ENCODE results near the gene USP13.

Gene USP13

DNA sequence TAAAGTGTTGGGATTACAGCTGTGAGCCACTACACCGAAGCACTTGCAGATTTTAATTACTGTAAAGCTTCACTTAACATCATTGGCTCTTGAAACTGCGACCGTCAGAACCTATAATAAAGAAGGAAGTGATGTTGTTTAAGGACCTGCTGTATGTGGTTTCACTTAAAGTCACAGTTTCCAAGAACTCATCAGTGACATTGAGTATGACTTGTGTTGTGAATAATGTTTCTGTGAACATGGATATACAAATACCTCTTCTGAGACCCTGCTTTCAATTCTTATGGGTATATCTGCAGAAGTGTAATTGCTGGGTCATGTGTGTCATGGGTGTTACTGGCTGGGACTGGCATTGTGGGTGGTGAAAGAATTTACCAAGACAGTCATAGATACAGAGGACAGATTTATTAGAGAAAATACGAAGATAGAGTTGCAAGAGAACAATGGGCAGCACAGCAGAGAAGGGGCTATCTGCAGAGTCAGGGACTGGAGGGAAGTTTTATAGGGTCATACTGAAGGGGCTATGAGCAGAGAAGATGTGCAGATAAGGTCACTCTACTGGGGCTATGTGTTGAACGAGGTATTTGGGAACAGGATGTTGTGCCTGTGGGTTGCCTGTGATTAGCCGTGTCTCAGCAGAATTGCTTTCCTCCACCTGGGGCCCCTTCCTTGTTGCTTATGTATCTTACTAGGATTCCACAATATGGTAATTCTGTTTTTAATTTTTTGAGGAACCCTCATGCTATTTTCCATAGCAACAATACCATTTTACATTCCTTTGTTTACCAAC lies 43.7 kb upstream of the USP13 start:
- Histone ChIP-seq H3K4me3 (no peak overlapping the region), H3K27ac (no peak overlapping the region)
- TF ChIP-seq, protein P1, sequence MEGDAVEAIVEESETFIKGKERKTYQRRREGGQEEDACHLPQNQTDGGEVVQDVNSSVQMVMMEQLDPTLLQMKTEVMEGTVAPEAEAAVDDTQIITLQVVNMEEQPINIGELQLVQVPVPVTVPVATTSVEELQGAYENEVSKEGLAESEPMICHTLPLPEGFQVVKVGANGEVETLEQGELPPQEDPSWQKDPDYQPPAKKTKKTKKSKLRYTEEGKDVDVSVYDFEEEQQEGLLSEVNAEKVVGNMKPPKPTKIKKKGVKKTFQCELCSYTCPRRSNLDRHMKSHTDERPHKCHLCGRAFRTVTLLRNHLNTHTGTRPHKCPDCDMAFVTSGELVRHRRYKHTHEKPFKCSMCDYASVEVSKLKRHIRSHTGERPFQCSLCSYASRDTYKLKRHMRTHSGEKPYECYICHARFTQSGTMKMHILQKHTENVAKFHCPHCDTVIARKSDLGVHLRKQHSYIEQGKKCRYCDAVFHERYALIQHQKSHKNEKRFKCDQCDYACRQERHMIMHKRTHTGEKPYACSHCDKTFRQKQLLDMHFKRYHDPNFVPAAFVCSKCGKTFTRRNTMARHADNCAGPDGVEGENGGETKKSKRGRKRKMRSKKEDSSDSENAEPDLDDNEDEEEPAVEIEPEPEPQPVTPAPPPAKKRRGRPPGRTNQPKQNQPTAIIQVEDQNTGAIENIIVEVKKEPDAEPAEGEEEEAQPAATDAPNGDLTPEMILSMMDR (IDR thresholded peaks at IDR 0.05) = no peak
- no peak for DNase-seq (ENCODE audit: low spot score)

DNA sequence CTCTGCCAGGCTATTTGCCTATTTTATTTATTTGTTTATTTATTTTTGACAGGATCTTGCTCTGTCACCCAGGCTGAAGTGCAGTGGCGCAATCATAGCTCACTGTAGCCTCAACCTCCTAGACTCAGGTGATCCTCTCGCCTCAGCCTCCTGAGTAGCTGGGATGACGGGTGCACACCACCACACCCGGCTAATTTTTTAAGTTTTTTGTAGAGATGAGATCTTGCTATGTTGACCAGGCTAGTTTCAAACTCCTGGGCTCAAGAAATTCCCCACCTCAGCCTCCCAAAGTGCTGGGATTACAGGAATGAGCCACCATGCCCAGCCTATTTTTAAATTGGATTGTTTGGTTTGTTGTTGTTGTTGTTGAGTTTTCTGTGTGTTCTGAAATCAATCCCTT lies 42.8 kb upstream of the USP13 start:
- TF ChIP-seq, protein P1 (IDR thresholded peaks at IDR 0.05) = no peak
- DNase-seq (ENCODE audit: low spot score) = no peak
- no peak overlapping the region for H3K27ac ChIP-seq

DNA sequence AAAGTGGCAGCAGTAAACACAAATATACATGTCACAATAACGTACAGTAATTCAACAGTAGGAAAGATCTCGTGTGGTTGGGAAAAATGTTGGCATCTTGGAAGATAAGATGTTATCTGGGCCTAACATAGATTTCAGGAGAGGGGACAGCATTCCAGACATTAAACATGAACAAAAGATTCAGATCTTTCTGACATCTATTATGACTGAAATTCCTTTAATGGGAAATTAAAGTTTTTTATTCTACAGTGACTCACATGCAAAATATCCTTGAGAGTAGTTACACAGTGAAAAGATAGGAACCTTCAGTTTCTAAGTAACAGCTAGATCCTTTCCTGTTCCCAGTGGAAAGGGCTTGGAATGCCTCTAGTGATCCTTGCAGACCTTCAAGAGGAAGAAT lies 39.0 kb upstream of the USP13 start:
- Histone ChIP-seq H3K4me3 (no peak overlapping the region), H3K27ac (no peak overlapping the region)
- DNase-seq (ENCODE audit: low spot score) = no peak
- TF ChIP-seq, protein P1 (IDR thresholded peaks at IDR 0.05) = no peak

More for the DNA sequence above, 42.8 kb upstream of the USP13 start:
- H3K4me3 ChIP-seq = no peak overlapping the region

DNA sequence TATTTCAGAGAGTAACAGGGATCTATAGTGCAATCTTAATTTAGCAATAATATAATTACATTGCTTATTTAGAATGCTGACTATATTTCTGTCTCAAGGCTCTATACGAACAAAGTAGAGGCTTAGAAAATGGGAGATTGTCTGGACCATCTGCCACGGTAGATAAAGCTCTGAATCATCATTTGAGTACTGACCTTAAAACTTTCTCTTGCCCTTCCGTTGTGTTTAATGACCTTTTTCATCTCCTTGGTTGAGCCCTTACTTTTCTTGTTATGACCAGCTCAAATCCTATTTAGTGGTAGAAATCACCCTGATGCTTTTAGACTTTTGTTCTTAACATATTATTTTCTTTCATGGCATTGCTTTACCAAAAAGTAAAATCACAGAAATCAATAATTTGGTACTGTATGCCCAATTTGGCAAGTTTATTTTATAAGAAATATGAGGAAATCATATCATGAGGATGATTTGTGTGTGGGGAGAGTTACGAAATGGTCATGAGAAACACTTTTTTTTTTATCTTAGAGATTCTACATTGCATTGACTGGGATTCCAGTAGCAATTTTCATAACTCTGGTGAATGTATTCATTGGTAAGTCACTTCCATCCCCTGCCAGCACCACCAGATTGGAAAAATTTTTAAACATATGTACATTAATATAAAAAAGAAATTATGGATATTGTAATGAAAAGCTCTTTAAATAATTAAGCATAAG lies 37.2 kb upstream of the USP13 start:
- TF ChIP-seq, protein P1 (IDR thresholded peaks at IDR 0.05) = no peak
- Histone ChIP-seq H3K27ac (no peak overlapping the region), H3K4me3 (no peak overlapping the region)
- no peak for DNase-seq (ENCODE audit: low spot score)

DNA sequence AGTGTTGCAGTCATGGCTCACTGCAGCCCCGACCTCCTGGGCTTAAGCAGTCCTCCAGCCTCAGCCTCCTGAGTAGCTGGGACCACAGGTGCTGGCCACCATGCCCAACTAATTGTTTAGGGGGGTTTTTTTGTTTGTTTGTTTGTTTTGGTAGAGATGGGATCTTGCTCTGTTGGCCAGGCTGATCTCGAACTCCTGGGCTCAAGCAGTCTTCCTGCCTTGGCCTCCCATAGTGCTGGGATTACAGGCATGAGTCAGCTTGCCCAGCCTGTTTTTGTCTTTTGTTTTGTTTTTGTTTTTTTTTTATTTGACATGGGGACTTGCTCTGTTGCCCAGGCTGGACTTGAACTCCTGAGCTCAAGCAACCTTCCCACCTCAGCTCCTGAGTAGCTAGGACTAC lies 30.8 kb upstream of the USP13 start:
- H3K27ac ChIP-seq = no peak overlapping the region
- TF ChIP-seq, protein P1 (IDR thresholded peaks at IDR 0.05) = no peak
- H3K4me3 ChIP-seq = no peak overlapping the region

DNA sequence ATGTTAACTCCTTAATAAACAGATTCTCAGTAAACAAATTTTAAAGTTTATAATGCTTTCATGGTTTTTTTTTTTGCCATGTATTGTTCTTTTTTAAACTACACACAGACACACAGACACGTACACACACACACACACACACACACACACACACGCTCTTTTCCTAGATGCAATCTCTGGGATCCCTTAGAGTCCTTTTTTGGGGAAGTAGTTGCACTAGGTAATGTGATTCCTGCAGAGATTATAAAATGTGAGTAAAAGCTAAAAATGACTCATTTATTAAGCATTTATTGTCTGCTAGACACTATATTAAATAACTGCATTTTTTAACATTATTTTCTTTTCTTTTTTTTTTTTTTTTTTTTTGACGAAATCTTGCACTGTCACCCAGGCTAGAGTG lies 28.4 kb upstream of the USP13 start:
- TF ChIP-seq, protein P1 (IDR thresholded peaks at IDR 0.05) = no peak
- no peak overlapping the region for H3K27ac ChIP-seq
- DNase-seq (ENCODE audit: low spot score) = no peak
- no peak overlapping the region for H3K4me3 ChIP-seq

More for the DNA sequence above, 30.8 kb upstream of the USP13 start:
- no peak for DNase-seq (ENCODE audit: low spot score)
